Ascending aorta (tissue), 2 donors: ENCODE results near the gene METTL9. TPM values are rescaled to one million over a fixed set of nuclear protein-coding genes. Genes with fewer than 3 reads are reported as not detected.
A peak's percentile ranks its signal among the peaks of the same experiment; 100 is the strongest.

Experiments used
- DNase-seq, 2 donors: peaks; one replicate each; pipeline ENCODE4 v3.0.0-alpha.2; 2019; ENCODE audit warnings: low spot score in 2 of 2
- H3K27ac ChIP-seq, 2 donors: fragments of 200-600 bp; sonication (generic); one replicate each; pipeline ENCODE4 v1.5.1; 2016 to 2017; ENCODE audit warnings: mild to moderate bottlenecking in 1 of 2
- H3K27me3 ChIP-seq: fragments of 200-600 bp; sonication (generic); one replicate; pipeline ENCODE4 v1.5.1; 2017
- H3K36me3 ChIP-seq, 2 donors: fragments of 200-600 bp; sonication (generic); one replicate each; pipeline ENCODE4 v1.5.1; 2016
- H3K4me1 ChIP-seq, 2 donors: fragments of 200-600 bp; sonication (generic); one replicate each; pipeline ENCODE4 v1.5.1; 2016 to 2017; ENCODE audit warnings: mild to moderate bottlenecking in 1 of 2
- H3K4me3 ChIP-seq, 2 donors: fragments of 200-600 bp; sonication (generic); one replicate each; pipeline ENCODE4 v1.5.1; 2016 to 2017; ENCODE audit warnings: mild to moderate bottlenecking in 1 of 2
- H3K9me3 ChIP-seq, 2 donors: fragments of 200-600 bp; sonication (generic); one replicate each; pipeline ENCODE4 v1.5.1; 2016
- intact Hi-C: fragments of 100-400 bp; cut with DNase I; formaldehyde crosslinking; loops from one replicate; pipeline ENCODE4 v1.15.1; 2023
- total RNA-seq: library from RNA; depleted of rRNA; stranded (reverse); fragments of >200 nt; gene quantifications from one replicate; pipeline ENCODE4 v1.1.0, GENCODE V29; 2016
- TF ChIP-seq, protein P1 (sequence below), 3 experiments: fragments of 200-600 bp in 2 of 3; fragments of 450-650 bp in 1 of 3; sonication (generic) in 2 of 3; IDR thresholded peaks; one replicate each; pipeline ENCODE4 v1.5.1; 2016 to 2019; ENCODE audit warnings: antibody characterized with exemption in 3 of 3, mild to moderate bottlenecking in 1 of 3, moderate library complexity in 1 of 3

The METTL9 gene
- total RNA-seq, 1 donor from 2014 or later, result 168 TPM

DNA sequence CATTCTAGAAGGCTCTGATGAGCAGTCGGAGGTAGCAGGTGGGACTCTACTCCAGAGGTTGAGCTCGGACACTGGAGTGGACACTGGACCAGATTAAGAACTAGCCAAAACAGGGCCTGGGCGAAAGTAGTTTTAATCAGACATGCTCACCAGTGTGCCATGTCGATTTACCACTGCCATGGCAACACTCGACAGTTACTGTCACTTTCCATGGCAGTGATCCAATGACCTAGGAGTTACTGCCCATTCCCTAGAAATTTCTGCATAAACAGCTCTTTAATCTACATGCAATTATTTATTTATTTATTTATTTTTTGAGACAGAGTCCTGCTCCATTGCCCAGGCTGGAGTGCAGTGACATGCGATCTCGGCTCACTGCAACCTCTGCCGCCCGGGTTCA, 7.2 kb upstream of the METTL9 start:
- Histone ChIP-seq H3K27ac (no peak overlapping the region), H3K36me3 (no peaks in the 10 kb centered on the region), H3K4me3 (no peak overlapping the region), H3K27me3 (no peaks in the 10 kb centered on the region), H3K4me1 (no peaks in the 10 kb centered on the region), H3K9me3 (no peaks in the 10 kb centered on the region)
- DNase-seq, result no peak
- TF ChIP-seq, protein P1, sequence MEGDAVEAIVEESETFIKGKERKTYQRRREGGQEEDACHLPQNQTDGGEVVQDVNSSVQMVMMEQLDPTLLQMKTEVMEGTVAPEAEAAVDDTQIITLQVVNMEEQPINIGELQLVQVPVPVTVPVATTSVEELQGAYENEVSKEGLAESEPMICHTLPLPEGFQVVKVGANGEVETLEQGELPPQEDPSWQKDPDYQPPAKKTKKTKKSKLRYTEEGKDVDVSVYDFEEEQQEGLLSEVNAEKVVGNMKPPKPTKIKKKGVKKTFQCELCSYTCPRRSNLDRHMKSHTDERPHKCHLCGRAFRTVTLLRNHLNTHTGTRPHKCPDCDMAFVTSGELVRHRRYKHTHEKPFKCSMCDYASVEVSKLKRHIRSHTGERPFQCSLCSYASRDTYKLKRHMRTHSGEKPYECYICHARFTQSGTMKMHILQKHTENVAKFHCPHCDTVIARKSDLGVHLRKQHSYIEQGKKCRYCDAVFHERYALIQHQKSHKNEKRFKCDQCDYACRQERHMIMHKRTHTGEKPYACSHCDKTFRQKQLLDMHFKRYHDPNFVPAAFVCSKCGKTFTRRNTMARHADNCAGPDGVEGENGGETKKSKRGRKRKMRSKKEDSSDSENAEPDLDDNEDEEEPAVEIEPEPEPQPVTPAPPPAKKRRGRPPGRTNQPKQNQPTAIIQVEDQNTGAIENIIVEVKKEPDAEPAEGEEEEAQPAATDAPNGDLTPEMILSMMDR (IDR thresholded peaks at IDR 0.05), result no peak
- intact Hi-C loops, result no loop called here

DNA sequence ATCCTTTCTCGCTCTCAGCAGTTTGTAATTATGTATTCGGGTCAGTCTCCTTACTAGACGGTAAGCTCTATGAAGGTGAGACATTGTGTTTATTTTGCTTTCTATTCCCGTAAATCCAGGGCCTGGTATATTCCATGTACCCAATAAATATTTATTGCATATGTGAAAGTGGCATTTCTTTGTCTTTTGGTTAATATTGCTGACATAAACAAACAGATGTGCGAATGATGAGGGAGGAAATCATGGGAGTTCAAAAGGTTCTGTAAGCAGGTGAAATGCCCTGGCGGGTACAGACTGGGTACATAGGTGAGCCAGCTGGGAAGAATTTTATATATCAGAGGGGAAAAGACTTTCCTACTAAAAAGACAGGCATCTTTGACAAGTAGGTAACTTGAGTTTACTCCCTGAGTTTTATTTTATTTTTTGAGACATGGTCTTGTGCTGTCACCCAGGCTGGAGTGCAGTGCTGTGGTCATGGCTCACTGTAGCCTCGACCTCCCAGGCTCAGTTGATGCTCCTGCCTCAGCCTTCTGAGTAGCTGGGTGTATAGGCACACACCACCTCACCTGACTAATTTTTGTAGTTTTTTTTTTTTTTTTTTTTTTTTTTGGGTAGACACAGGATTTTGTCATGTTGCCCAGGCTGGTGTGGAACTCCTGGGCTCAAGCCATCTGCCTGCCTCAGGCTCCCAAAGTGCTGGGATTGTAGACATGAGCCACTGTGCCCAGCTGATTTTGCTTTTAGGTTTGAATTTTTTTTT, 5.7 kb upstream of the METTL9 start:
- no peak for DNase-seq
- Histone ChIP-seq H3K27ac (no peak overlapping the region), H3K4me1 (no peaks in the 10 kb centered on the region), H3K4me3 (no peak overlapping the region), H3K27me3 (no peaks in the 10 kb centered on the region), H3K36me3 (no peaks in the 10 kb centered on the region), H3K9me3 (no peaks in the 10 kb centered on the region)
- TF ChIP-seq, protein P1 (IDR thresholded peaks at IDR 0.05), result no peak
- intact Hi-C loops, result no loop called here

DNA sequence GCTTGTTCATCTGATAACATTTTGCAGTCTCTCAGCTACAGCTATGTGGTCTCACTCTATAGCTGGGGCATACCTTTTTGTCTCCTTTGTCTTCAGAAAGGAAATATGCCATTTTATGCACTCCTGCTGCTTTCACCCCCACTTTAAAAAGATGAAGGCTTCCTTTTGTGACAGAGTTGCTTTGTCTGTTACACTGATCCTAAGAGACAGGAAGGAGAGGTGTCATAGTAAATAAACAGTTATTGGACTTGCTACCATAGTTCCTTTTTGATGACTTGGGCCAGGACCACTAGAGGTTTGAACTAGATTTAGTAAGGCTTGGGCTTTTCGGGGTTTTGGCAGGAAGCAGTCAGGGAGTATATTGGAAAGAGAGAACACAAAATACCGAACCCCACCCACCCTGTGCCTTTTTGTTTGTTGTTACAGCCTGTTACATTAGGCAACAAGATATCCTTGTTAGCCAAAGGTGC, 1.8 kb upstream of the METTL9 start:
- TF ChIP-seq, protein P1 (IDR thresholded peaks at IDR 0.05), result no peak
- Histone ChIP-seq H3K27me3 (no peaks in the 10 kb centered on the region), H3K9me3 (no peaks in the 10 kb centered on the region), H3K27ac (no peak overlapping the region), H3K36me3 (no peaks in the 10 kb centered on the region), H3K4me3 (no peak overlapping the region), H3K4me1 (peaks cover 6 to 10% of the 10 kb centered on the region in 2 donors)
- no peak for DNase-seq
- intact Hi-C loops, result loop anchor here (2.0 kb wide), 1 partner anchor 1551 kb away; the partner anchor contains the start of gene USP31

DNA sequence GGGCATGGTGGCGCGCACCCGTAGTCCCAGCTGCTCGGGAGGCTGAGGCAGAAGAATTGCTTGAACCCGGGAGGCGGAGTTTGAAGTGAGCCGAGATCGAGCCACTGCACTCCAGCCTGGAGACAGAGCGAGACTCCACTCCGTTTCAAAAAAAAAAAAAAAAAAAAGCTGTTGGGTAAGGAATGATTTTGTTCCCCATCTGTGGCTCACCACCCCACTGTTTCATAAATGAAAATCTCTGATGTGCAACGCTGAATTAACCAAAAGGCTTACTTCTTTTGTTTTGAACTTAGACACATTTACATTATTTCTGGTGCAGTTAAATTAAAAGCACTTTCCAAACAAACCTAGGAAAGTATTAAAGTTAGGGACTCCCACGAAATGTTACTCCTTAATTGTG, 1.2 kb upstream of the METTL9 start:
- peak overlapping the region in 1 of 2 donors; percentile 90 for H3K27ac ChIP-seq
- H3K4me1 ChIP-seq, result peaks cover 6 to 10% of the 10 kb centered on the region in 2 donors
- no peak for DNase-seq
- intact Hi-C loops, result loop anchor here (2.0 kb wide), 1 partner anchor 1551 kb away; the partner anchor contains the start of gene USP31
- TF ChIP-seq, protein P1 (IDR thresholded peaks at IDR 0.05), result no peak
- H3K27me3 ChIP-seq, result no peaks in the 10 kb centered on the region
- no peaks in the 10 kb centered on the region for H3K9me3 ChIP-seq
- peak overlapping the region; percentile 93 for H3K4me3 ChIP-seq
- no peaks in the 10 kb centered on the region for H3K36me3 ChIP-seq

DNA sequence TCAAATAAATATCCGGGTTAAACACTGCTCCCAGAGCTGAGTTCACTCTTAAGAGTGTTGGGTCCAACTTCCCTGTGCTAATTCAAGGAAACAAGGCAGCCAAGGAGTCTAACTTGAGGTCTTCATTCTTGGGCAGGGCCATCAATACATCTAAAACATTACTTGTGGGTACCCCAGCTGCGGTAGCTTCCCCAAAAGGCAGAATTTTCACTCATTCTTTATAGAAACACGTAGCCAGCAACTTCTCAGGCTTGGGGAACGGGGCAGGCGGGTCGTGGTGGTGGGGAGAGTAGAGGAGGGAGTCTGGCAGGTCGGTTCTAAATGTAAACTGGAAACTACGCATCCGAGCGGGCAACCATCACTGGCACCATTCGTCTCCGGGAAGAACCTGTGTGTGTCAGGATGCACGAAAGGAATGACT, 666 bp upstream of the METTL9 start:
- H3K9me3 ChIP-seq, result no peaks in the 10 kb centered on the region
- peak overlapping the region; percentile 90 to 97 for H3K27ac ChIP-seq
- no peak for DNase-seq
- intact Hi-C loops, result loop anchor here (2.0 kb wide), 1 partner anchor 1550 kb away; the partner anchor contains the start of gene USP31
- H3K4me3 ChIP-seq, result peak overlapping the region; percentile 93
- H3K27me3 ChIP-seq, result no peaks in the 10 kb centered on the region
- no peaks in the 10 kb centered on the region for H3K36me3 ChIP-seq
- TF ChIP-seq, protein P1 (IDR thresholded peaks at IDR 0.05), result no peak
- H3K4me1 ChIP-seq, result peaks cover 6 to 10% of the 10 kb centered on the region in 2 donors
